ENCODE measurements around the gene KLHL40. TPM values are rescaled to one million over a fixed set of nuclear protein-coding genes. Genes with fewer than 3 reads are reported as not detected.

KLHL40 gene
- total RNA-seq, 1 donor from 2014 or later = not detected

DNA sequence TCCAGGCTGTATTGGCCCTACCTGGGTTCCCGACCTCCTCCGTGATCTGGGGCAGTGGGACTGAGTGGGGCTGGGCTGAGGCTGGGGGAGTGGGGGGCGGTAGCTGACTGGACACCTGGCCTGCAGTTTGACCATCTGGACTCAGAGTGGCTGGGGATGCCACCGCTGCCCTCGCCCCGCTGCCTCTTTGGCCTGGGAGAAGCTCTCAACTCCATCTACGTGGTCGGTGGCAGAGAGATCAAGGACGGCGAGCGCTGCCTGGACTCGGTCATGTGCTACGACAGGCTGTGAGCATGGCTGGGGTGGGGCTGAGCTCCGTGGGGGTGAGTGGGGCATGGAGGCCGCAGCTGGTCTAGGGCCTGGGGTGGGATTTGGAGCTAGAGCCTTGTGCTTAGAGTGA, 2.7 kb downstream of the KLHL40 start:
- ChIA-PET CTCF (no interaction called here), POLR2A (no interaction called here)
- ATAC-seq (ENCODE audit: low read depth) (no peak), DNase-seq (no peak)
- Mint-ChIP-seq H3K36me3 (ENCODE audit: low read depth) (no peaks in the 10 kb centered on the region), H3K4me1 (peaks cover 2% of the 10 kb centered on the region), H3K9me3 (no peaks in the 10 kb centered on the region), H3K27ac (no peak overlapping the region), H3K4me3 (no peak overlapping the region), H3K27me3 (peaks cover 15% of the 10 kb centered on the region)
- no peak for TF ChIP-seq CTCF (IDR thresholded peaks at IDR 0.05)
- intact Hi-C loops (cut with micrococcal nuclease) = no loop called here

DNA sequence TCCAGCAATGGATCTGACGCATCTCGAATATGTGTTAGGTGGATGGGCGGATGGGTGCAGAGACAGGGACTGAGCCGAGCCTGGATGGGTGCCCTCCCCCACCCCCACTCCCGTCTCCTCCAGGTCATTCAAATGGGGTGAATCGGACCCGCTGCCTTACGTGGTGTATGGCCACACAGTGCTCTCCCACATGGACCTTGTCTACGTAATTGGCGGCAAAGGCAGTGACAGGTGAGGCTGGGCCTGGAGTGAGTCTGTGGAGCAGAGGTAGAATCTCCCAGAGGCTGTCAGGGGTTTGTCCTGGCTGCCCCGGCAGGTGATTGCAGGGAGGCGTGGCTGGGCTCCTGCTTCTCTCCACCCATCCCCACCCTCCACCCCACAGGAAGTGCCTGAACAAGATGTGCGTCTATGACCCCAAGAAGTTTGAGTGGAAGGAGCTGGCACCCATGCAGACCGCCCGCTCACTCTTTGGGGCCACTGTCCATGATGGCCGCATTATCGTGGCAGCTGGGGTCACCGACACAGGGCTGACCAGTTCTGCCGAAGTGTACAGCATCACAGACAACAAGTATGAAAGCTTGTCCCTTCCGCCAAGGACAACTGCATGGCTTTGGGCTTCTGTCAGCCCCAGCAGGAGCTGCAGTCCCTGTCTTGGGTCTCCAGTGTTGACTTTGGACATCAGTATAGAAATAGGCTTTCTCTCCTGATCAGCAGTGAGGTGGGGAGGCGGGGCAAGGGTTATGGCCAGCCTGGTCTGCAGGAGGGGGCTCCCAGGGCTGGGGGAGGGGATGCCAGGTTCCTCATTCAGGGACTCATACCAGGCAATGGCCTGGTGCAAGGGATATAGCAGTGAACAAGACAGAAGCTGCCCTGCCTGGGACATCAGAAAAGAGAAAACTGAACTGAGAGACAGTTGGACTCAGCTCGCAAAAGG, 3.4 kb downstream of the KLHL40 start:
- intact Hi-C loops (cut with micrococcal nuclease) = no loop called here
- ATAC-seq (ENCODE audit: low read depth) (no peak), DNase-seq (no peak)
- no peak for TF ChIP-seq CTCF (IDR thresholded peaks at IDR 0.05)
- POLR2A ChIA-PET = no interaction called here
- Mint-ChIP-seq H3K27ac (no peak overlapping the region), H3K36me3 (ENCODE audit: low read depth) (no peaks in the 10 kb centered on the region), H3K4me3 (no peak overlapping the region), H3K4me1 (peaks cover 2% of the 10 kb centered on the region), H3K27me3 (peaks cover 9% of the 10 kb centered on the region), H3K9me3 (no peaks in the 10 kb centered on the region)
- CTCF ChIA-PET = no interaction called here

DNA sequence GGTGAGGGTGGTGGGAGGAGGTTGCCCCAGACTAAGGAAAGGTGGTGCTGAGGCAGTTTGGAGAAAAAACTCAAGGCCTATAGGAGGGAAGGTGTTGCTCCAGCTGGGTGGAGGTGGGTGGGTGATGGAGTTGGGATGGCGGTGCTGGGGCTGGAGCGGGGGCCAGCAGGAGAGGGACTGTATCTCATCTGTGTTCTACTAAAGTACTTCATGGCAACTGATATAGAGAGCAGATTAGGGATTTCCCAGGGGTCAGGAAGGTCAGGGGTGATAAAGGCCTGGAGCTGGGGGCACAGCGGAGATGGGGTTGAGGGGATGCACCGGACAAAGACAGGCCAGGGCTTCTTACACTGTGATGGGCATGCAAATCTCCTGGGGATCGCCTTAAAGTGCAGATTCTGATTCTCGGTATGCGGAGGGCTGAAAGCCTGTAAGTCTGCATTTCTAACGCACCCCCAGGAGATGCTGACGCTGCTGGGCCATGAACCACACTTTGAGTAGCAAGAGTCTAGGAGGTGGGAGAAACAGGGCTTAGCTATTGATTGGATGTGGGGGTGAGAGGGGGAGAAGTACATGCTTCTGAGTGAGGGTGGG, 4.2 kb downstream of the KLHL40 start:
- intact Hi-C loops (cut with micrococcal nuclease) = no loop called here
- TF ChIP-seq CTCF (IDR thresholded peaks at IDR 0.05) = no peak
- no peak for ATAC-seq (ENCODE audit: low read depth)
- ChIA-PET CTCF (no interaction called here), POLR2A (no interaction called here)
- Mint-ChIP-seq H3K27me3 (peaks cover 8% of the 10 kb centered on the region), H3K4me1 (peaks cover 2% of the 10 kb centered on the region), H3K36me3 (ENCODE audit: low read depth) (no peaks in the 10 kb centered on the region), H3K9me3 (no peaks in the 10 kb centered on the region), H3K4me3 (no peak overlapping the region), H3K27ac (no peak overlapping the region)
- DNase-seq = no peak

- Mint-ChIP-seq H3K4me3 (no peak overlapping the region), H3K4me1 (peaks cover 2% of the 10 kb centered on the region), H3K36me3 (ENCODE audit: low read depth) (no peaks in the 10 kb centered on the region), H3K9me3 (no peaks in the 10 kb centered on the region), H3K27me3 (peaks cover 4% of the 10 kb centered on the region), H3K27ac (no peak overlapping the region)
- POLR2A ChIA-PET = no interaction called here
- no peak for ATAC-seq (ENCODE audit: low read depth)
- CTCF ChIA-PET = no interaction called here
- no peak for DNase-seq
- intact Hi-C loops (cut with micrococcal nuclease) = no loop called here
- TF ChIP-seq CTCF (IDR thresholded peaks at IDR 0.05) = no peak
Measured at GRCh38 chr3:42690191-42690590, 4.9 kb downstream of the KLHL40 start.

DNA sequence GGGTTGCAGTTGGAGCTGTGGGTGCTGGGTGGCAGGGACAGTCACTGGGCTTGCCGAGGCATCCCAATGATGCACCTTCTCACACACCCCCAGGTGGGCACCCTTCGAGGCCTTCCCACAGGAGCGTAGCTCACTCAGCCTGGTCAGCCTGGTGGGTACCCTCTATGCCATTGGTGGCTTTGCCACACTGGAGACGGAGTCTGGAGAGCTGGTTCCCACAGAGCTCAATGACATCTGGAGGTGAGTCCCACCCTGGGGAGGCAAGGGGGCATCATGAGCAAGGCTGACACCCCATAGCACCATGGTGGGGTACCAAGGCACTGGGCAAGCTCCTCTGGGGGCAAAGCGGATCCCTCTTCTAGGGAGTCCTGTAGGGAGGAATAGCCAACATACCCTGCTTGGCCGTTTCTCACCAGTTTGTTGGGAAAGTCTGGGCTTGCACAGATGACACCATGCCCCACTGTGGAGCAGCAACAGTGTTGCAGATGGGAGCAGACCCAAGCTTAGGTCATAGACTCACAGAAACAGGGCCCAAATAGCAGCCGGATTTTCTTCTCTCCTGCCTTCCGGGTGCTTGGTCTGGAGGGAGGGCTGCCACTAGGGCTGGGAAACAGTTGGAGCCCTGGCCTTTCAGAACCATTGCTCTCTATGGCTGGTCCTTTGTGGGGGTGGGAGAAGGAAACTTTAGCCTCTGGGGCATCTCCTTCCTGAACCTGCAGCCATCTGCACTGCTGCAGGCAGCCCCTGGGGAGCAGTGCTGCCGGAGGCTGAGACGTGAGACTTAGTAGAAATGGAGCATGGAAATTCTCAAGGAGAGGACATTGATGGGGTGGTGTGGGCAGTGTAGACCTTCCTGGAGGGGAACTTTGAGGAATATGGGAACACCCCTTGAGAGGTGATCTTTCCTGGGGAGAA, 5.7 kb downstream of the KLHL40 start:
- Mint-ChIP-seq H3K4me3 (no peak overlapping the region), H3K9me3 (no peaks in the 10 kb centered on the region), H3K27ac (no peak overlapping the region), H3K4me1 (no peaks in the 10 kb centered on the region), H3K36me3 (ENCODE audit: low read depth) (no peaks in the 10 kb centered on the region), H3K27me3 (no peaks in the 10 kb centered on the region)
- CTCF ChIA-PET = no interaction called here
- DNase-seq (peak; percentile 9), ATAC-seq (ENCODE audit: low read depth) (no peak)
- no peak for TF ChIP-seq CTCF (IDR thresholded peaks at IDR 0.05)
- intact Hi-C loops (cut with micrococcal nuclease) = no loop called here
- POLR2A ChIA-PET = no interaction called here
